Stimulated activated effector memory CD8-positive, alpha-beta T cell treated with anti-CD3 and anti-CD28 coated beads, Interleukin-12 subunit alpha, Interleukin-12 subunit beta, amount 100 ng/mL, for 72 hours (primary cell): ENCODE data around the gene SPATA46.
"Not testable (repeated sequence)": the region's sequence is repeated elsewhere in the genome, so short reads cannot be mapped to it uniquely, and the experiment has no call there.

Source experiments
- ATAC-seq: fragments of 150-1000 bp; cut with Tn5 transposase; 2 replicates; pipeline ENCODE4 v1.10.0; 2021
- DNase-seq, 2 donors: peaks; one replicate each; pipeline ENCODE4 v3.0.0; 2021 to 2022; ENCODE audit warnings: low spot score in 2 of 2
- H3K27ac Mint-ChIP-seq: one replicate; pipeline ENCODE4 v1.8.0; 2022; ENCODE audit warnings: mild to moderate bottlenecking, mixed read lengths
- H3K36me3 Mint-ChIP-seq: one replicate; pipeline ENCODE4 v1.8.0; 2022; ENCODE audit warnings: mild to moderate bottlenecking, mixed read lengths
- H3K4me1 Mint-ChIP-seq: one replicate; pipeline ENCODE4 v1.8.0; 2022; ENCODE audit warnings: mixed read lengths
- H3K4me3 Mint-ChIP-seq: one replicate; pipeline ENCODE4 v1.8.0; 2022; ENCODE audit warnings: mild to moderate bottlenecking, mixed read lengths
- H3K9me3 Mint-ChIP-seq: one replicate; pipeline ENCODE4 v1.8.0; 2022; ENCODE audit warnings: mixed read lengths

The SPATA46 gene

GRCh38 chr1:162357681-162358266 is 18.9 kb downstream of the SPATA46 start:
- Mint-ChIP-seq H3K27ac (no peak overlapping the region), H3K4me1 (no peaks in the 10 kb centered on the region), H3K4me3 (no peak overlapping the region), H3K36me3 (no peaks in the 10 kb centered on the region), H3K9me3 (no peaks in the 10 kb centered on the region)
- DNase-seq (no peak), ATAC-seq (no peak)

GRCh38 chr1:162353702-162354101 is 23.0 kb downstream of the SPATA46 start:
- no peak for DNase-seq
- Mint-ChIP-seq H3K27ac (no peak overlapping the region), H3K9me3 (no peaks in the 10 kb centered on the region), H3K4me1 (no peaks in the 10 kb centered on the region), H3K36me3 (no peaks in the 10 kb centered on the region), H3K4me3 (no peak overlapping the region)
- ATAC-seq: no peak

GRCh38 chr1:162353078-162353477 is 23.6 kb downstream of the SPATA46 start:
- Mint-ChIP-seq H3K4me1 (no peaks in the 10 kb centered on the region), H3K36me3 (no peaks in the 10 kb centered on the region), H3K9me3 (no peaks in the 10 kb centered on the region), H3K4me3 (no peak overlapping the region), H3K27ac (no peak overlapping the region)
- DNase-seq (no peak), ATAC-seq (no peak)

DNA sequence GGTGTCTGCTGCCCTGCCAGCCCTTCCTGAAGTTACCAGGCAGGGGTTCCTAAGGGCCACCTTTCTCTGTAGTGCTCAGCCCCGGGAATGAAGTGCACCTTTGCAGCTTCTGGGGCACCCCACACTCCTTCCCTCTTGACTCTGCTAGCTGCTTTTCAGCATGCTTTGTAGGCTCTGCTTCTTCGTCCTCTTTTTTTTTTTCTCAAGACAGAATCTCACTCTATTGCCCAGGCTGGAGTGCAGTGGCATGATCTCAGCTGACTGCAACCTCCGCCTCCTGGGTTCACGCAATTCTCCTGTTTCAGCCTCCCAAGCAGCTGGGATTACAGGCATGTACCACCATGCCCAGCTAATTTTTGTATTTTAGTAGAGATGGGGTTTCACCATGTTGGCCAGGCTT is 24.8 kb downstream of the SPATA46 start:
- H3K27ac Mint-ChIP-seq, H3K4me3 Mint-ChIP-seq, H3K9me3 Mint-ChIP-seq, H3K4me1 Mint-ChIP-seq, DNase-seq, H3K36me3 Mint-ChIP-seq, ATAC-seq: not testable (repeated sequence)

GRCh38 chr1:162351246-162351842 is 25.3 kb downstream of the SPATA46 start:
- ATAC-seq: no peak
- DNase-seq: no peak
- H3K9me3 Mint-ChIP-seq: no peaks in the 10 kb centered on the region
- no peaks in the 10 kb centered on the region for H3K36me3 Mint-ChIP-seq
- no peaks in the 10 kb centered on the region for H3K4me1 Mint-ChIP-seq
- H3K4me3 Mint-ChIP-seq: no peak overlapping the region
- H3K27ac Mint-ChIP-seq: no peak overlapping the region

GRCh38 chr1:162349635-162350330 is 26.9 kb downstream of the SPATA46 start:
- H3K4me1 Mint-ChIP-seq: no peaks in the 10 kb centered on the region
- no peaks in the 10 kb centered on the region for H3K9me3 Mint-ChIP-seq
- H3K36me3 Mint-ChIP-seq: no peaks in the 10 kb centered on the region
- no peak overlapping the region for H3K27ac Mint-ChIP-seq
- no peak overlapping the region for H3K4me3 Mint-ChIP-seq
- ATAC-seq (no peak), DNase-seq (no peak)

- Mint-ChIP-seq H3K27ac (no peak overlapping the region), H3K4me3 (no peak overlapping the region), H3K36me3 (no peaks in the 10 kb centered on the region), H3K9me3 (no peaks in the 10 kb centered on the region), H3K4me1 (no peaks in the 10 kb centered on the region)
- ATAC-seq (no peak), DNase-seq (no peak)
These were observed 29.4 kb downstream of the SPATA46 start for GRCh38 chr1:162347281-162347680.

- Mint-ChIP-seq H3K27ac (no peak overlapping the region), H3K4me3 (no peak overlapping the region), H3K9me3 (no peaks in the 10 kb centered on the region), H3K4me1 (no peaks in the 10 kb centered on the region), H3K36me3 (no peaks in the 10 kb centered on the region)
- ATAC-seq (no peak), DNase-seq (no peak)
These were observed 33.2 kb downstream of the SPATA46 start for GRCh38 chr1:162343470-162343869.

DNA sequence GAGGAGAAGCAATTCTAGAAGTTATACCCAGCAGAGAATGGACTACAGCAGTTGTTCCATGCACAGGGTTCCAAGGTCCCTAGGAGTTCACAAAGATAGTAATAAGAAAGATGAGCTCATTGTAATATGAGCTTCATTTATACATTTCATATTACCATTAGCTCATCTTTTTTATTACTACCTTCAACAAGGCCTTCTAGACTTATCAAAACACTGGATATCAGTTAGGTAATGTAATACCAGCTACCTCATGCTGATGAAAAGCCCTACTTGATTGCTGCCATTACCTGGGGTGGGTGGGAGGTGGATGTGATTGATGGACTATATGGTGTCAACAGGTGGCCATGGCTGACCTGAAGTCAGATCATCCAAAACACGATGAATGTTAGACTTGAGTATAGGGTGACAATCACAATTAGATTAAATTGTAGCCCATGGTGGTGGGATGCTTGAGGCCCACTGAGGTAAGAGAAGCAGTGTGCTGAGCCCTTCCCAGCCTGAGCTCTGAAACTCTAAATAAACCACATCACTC is 34.1 kb downstream of the SPATA46 start:
- Mint-ChIP-seq H3K9me3 (no peaks in the 10 kb centered on the region), H3K27ac (no peak overlapping the region), H3K36me3 (no peaks in the 10 kb centered on the region)

DNA sequence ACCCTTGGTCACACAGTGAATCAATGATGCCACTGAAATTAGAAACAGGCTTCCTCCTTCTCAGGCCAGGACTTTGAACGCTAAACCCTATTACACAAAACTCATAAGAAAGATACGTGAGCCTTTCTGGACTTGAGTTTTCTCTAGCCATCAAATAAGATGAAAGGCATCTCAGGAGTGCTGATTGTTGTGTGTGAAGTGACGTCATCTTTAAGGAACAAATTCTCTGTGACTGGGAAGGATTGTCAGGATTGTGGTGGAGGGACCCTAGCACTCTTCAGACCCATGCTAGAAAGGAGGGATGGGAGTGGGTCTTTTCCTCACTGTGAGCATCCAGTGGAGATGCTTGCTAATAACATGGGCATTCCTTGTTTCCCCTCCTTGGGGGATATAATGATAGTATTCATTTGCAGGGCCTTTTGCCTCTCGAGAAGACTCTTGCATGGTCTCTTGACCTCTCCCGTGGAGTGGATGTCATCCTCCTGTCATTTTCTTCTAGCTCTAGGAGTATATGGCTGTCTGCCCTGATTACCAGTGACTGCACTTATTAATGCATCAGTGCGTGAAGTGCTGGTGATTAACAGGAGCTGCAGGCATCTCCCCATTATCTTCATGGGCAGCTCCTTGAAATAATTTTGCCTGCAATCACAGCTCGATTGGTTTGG is 39.9 kb downstream of the SPATA46 start:
- no peak overlapping the region for H3K4me3 Mint-ChIP-seq
- H3K9me3 Mint-ChIP-seq: no peaks in the 10 kb centered on the region
- H3K27ac Mint-ChIP-seq: no peak overlapping the region
- no peaks in the 10 kb centered on the region for H3K36me3 Mint-ChIP-seq
- no peaks in the 10 kb centered on the region for H3K4me1 Mint-ChIP-seq
- DNase-seq: no peak
- ATAC-seq: no peak

More for the DNA sequence above, 34.1 kb downstream of the SPATA46 start:
- ATAC-seq (no peak), DNase-seq (no peak)
- no peak overlapping the region for H3K4me3 Mint-ChIP-seq
- no peaks in the 10 kb centered on the region for H3K4me1 Mint-ChIP-seq

DNA sequence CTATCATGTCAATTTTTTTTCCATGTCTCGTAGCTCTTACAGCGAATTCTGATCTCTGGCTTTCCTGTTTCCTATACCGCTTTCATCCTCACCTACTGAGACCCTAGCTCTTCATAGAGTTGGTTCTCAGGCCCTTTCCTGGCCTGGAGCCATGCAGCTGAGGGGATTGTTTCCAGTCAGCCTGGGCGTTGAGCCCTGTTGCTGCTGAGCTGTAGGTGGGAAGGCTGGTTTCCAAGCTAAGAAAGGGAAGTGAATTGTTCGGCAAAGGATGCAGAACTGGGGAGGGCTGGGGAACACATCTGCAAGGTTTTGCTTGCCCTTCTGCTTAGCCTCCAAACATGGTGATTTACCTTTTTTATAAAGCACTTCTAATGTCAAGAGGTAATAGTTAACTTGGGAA is 41.5 kb downstream of the SPATA46 start:
- Mint-ChIP-seq H3K36me3 (no peaks in the 10 kb centered on the region), H3K4me1 (no peaks in the 10 kb centered on the region), H3K4me3 (no peak overlapping the region), H3K27ac (no peak overlapping the region), H3K9me3 (no peaks in the 10 kb centered on the region)
- no peak for DNase-seq
- ATAC-seq: no peak

DNA sequence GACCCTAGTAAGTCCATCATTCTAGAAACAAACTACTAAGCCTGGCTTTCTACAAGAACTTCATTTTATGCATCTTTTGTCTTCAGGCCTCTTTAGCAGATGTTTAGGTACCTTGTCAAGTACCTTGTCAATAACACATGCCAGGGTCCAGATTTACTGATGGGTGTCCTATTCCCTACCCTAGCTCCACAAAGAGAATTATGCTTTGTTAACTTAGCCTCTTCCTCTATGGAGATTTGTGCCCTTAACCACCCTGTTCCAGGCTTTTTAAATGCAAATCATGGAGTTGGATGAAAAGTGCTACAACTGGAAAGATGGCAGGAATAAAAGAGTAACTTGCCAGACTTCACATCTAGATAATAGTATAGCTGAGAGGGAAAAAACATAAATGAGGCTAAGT is 42.7 kb downstream of the SPATA46 start:
- DNase-seq (no peak), ATAC-seq (no peak)
- H3K4me1 Mint-ChIP-seq: no peaks in the 10 kb centered on the region
- no peaks in the 10 kb centered on the region for H3K36me3 Mint-ChIP-seq
- no peak overlapping the region for H3K4me3 Mint-ChIP-seq
- H3K9me3 Mint-ChIP-seq: no peaks in the 10 kb centered on the region
- no peak overlapping the region for H3K27ac Mint-ChIP-seq

GRCh38 chr1:162329826-162330225 is 46.8 kb downstream of the SPATA46 start:
- DNase-seq: no peak
- H3K36me3 Mint-ChIP-seq: no peaks in the 10 kb centered on the region
- no peaks in the 10 kb centered on the region for H3K9me3 Mint-ChIP-seq

GRCh38 chr1:162328512-162328911 is 48.1 kb downstream of the SPATA46 start:
- no peak overlapping the region for H3K27ac Mint-ChIP-seq
- no peak overlapping the region for H3K4me3 Mint-ChIP-seq
- no peaks in the 10 kb centered on the region for H3K36me3 Mint-ChIP-seq
- H3K4me1 Mint-ChIP-seq: no peaks in the 10 kb centered on the region
- ATAC-seq (no peak), DNase-seq (no peak)
- no peaks in the 10 kb centered on the region for H3K9me3 Mint-ChIP-seq

More at GRCh38 chr1:162329826-162330225, 46.8 kb downstream of the SPATA46 start:
- Mint-ChIP-seq H3K4me3 (no peak overlapping the region), H3K27ac (no peak overlapping the region), H3K4me1 (no peaks in the 10 kb centered on the region)
- no peak for ATAC-seq

DNA sequence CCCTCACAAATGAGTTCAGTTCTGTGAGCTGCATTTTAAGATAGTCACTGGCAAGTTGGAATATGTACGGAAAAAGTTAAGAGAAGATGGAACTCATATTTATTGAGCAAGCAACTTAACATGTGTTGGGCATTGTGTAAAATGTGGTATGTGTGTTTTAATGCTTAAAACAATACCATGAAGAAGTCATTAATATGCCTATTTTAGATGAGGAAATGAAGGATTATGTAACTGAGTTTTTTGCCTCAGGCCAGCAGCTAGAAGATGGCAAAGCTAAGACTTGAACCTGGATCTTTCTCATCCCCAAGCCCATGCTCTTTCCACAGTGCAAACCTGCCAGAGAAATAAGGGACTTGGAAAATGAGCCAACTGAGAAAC is 48.9 kb downstream of the SPATA46 start:
- DNase-seq: no peak
- no peaks in the 10 kb centered on the region for H3K36me3 Mint-ChIP-seq
- no peak for ATAC-seq
- no peak overlapping the region for H3K4me3 Mint-ChIP-seq
- no peak overlapping the region for H3K27ac Mint-ChIP-seq
- H3K4me1 Mint-ChIP-seq: no peaks in the 10 kb centered on the region
- no peaks in the 10 kb centered on the region for H3K9me3 Mint-ChIP-seq
